Body of pancreas (tissue), 4 donors: ENCODE results near the gene GARS1. TPM values are rescaled to one million over a fixed set of nuclear protein-coding genes. Genes with fewer than 3 reads are reported as not detected.

Experiments
- ATAC-seq: fragments of 150-250 bp; one replicate; pipeline ENCODE4 v1.9.1; 2016
- DNase-seq, 4 donors: peaks; one replicate each; pipeline ENCODE4 v3.0.0-alpha.2; 2019
- H3K27ac ChIP-seq, 4 donors: fragments of 200-600 bp; sonication (generic); 1 replicate in 3 of 4; 2 replicates in 1 of 4; pipeline versions ENCODE4 v1.5.1 to v1.6.1; 2016 to 2019; ENCODE audit warnings: mild to moderate bottlenecking in 1 of 4, mixed read lengths in 1 of 4, moderate library complexity in 1 of 4
- H3K27me3 ChIP-seq, 2 donors: fragments of 200-600 bp; sonication (generic); one replicate each; pipeline ENCODE4 v1.6.0; 2016; ENCODE audit warnings: mild to moderate bottlenecking in 1 of 2
- H3K36me3 ChIP-seq, 2 donors: fragments of 200-600 bp; sonication (generic); replicated peaks in 1 of 2; 2 replicates each; pipeline ENCODE4 v1.5.1; 2016; ENCODE audit warnings: low read depth in 2 of 2; ENCODE audit not compliant: insufficient read depth in 1 of 2
- H3K4me1 ChIP-seq: fragments of 200-600 bp; sonication (generic); one replicate; pipeline ENCODE4 v1.6.0; 2016
- H3K4me3 ChIP-seq, 2 donors: fragments of 200-600 bp; sonication (generic); 1 replicate in 1 of 2; 2 replicates in 1 of 2; pipeline ENCODE4 v1.5.1; 2016 to 2019
- H3K9me3 ChIP-seq, 3 donors: fragments of 200-600 bp; sonication (generic); 1 replicate in 2 of 3; 2 replicates in 1 of 3; pipeline ENCODE4 v1.5.1; 2016
- CTCF ChIP-seq, 7 experiments: fragments of 450-650 bp in 4 of 7; fragments of 200-600 bp in 3 of 7; sonication (generic) in 3 of 7; IDR thresholded peaks; one replicate each; pipeline ENCODE4 v1.5.1; 2016 to 2019; ENCODE audit warnings: antibody characterized with exemption in 7 of 7
- POLR2A ChIP-seq, 3 donors: fragments of 450-650 bp; IDR thresholded peaks; one replicate each; pipeline ENCODE4 v1.6.1; 2016; ENCODE audit warnings: antibody characterized with exemption in 3 of 3, mild to moderate bottlenecking in 2 of 3
- WGBS, 2 donors: methylation state at CpG; one replicate each; pipeline ENCODE4 v1.1.5; 2017; 5-methylcytosine and 5-hydroxymethylcytosine counted together
- intact Hi-C: fragments of 100-400 bp; cut with DNase I; formaldehyde crosslinking; loops from one replicate; pipeline ENCODE4 v1.15.1; 2023
- total RNA-seq, 2 donors: library from RNA; depleted of rRNA; stranded (reverse); fragments of >200 nt; gene quantifications; one replicate each; pipeline ENCODE4 v1.1.0, GENCODE V29; 2016

Gene GARS1
- total RNA-seq, 2 donors from 2014 or later = 43.1 to 70.9 TPM

- WGBS, 2 donors = 89 to 92% methylated on average over 3 of the region's 3 CpGs
- intact Hi-C loops = no loop called here
Measured at GRCh38 chr7:30645661-30646060, 51.0 kb downstream of the GARS1 start.

GRCh38 chr7:30646154-30646553, 51.5 kb downstream of the GARS1 start:
- Histone ChIP-seq H3K27me3 (no peaks in the 10 kb centered on the region), H3K36me3 (no peaks in the 10 kb centered on the region), H3K9me3 (no peaks in the 10 kb centered on the region), H3K4me3 (no peak overlapping the region), H3K4me1 (peaks cover 14% of the 10 kb centered on the region), H3K27ac (no peak overlapping the region)
- no peak for DNase-seq
- TF ChIP-seq CTCF (IDR thresholded peaks at IDR 0.05) (no peak), POLR2A (IDR thresholded peaks at IDR 0.05) (no peak)
- no peak for ATAC-seq
- intact Hi-C loops = no loop called here
- WGBS, 2 donors = 94 to 95% methylated on average over 8 to 12 of the region's 12 CpGs

More at GRCh38 chr7:30645661-30646060, 51.0 kb downstream of the GARS1 start:
- ATAC-seq = no peak
- H3K36me3 ChIP-seq = no peaks in the 10 kb centered on the region
- H3K4me3 ChIP-seq = no peak overlapping the region
- H3K27me3 ChIP-seq = no peaks in the 10 kb centered on the region
- no peak overlapping the region for H3K27ac ChIP-seq
- no peaks in the 10 kb centered on the region for H3K9me3 ChIP-seq
- H3K4me1 ChIP-seq = peaks cover 14% of the 10 kb centered on the region
- TF ChIP-seq POLR2A (IDR thresholded peaks at IDR 0.05) = no peak
- no peak for TF ChIP-seq CTCF (IDR thresholded peaks at IDR 0.05)
- no peak for DNase-seq

- intact Hi-C loops = no loop called here
- H3K4me3 ChIP-seq = no peak overlapping the region
- TF ChIP-seq CTCF (IDR thresholded peaks at IDR 0.05) = no peak
- TF ChIP-seq POLR2A (IDR thresholded peaks at IDR 0.05) = no peak
- DNase-seq (no peak), ATAC-seq (no peak)
- H3K36me3 ChIP-seq = no peaks in the 10 kb centered on the region
- no peak overlapping the region for H3K27ac ChIP-seq
- WGBS, 2 donors = 69 to 83% methylated on average over 10 of the region's 10 CpGs
- H3K27me3 ChIP-seq = no peaks in the 10 kb centered on the region
- H3K9me3 ChIP-seq = no peaks in the 10 kb centered on the region
- H3K4me1 ChIP-seq = peaks cover 14% of the 10 kb centered on the region
Measured at GRCh38 chr7:30647589-30648364, 53.1 kb downstream of the GARS1 start.

GRCh38 chr7:30648744-30649540, 54.3 kb downstream of the GARS1 start:
- no peaks in the 10 kb centered on the region for H3K9me3 ChIP-seq
- ATAC-seq = no peak
- H3K36me3 ChIP-seq = no peaks in the 10 kb centered on the region
- intact Hi-C loops = no loop called here
- peak in 1 of 4 donors; percentile 0 for DNase-seq
- H3K27ac ChIP-seq = no peak overlapping the region
- TF ChIP-seq POLR2A (IDR thresholded peaks at IDR 0.05) (no peak), CTCF (IDR thresholded peaks at IDR 0.05) (no peak)
- no peak overlapping the region for H3K4me3 ChIP-seq
- H3K4me1 ChIP-seq = peaks cover 13% of the 10 kb centered on the region
- WGBS, 2 donors = 88 to 90% methylated on average over 15 of the region's 15 CpGs
- no peaks in the 10 kb centered on the region for H3K27me3 ChIP-seq
